ENCODE data around the gene RICTOR. TPM values are rescaled to one million over a fixed set of nuclear protein-coding genes. Genes with fewer than 3 reads are reported as not detected.

RICTOR gene
- total RNA-seq, 4 donors from 2014 or later, result 24.0 to 46.1 (median 31.9) TPM

GRCh38 chr5:39064450-39064849, 9.7 kb downstream of the RICTOR start:
- Histone ChIP-seq H3K27me3 (no peaks in the 10 kb centered on the region), H3K9me3 (peaks cover 0 to 5% (median 0%) of the 10 kb centered on the region in 3 donors), H3K4me1 (peaks cover 9 to 69% (median 12%) of the 10 kb centered on the region in 3 donors), H3K27ac (no peak overlapping the region), H3K4me3 (no peak overlapping the region), H3K36me3 (peaks cover 0 to 19% of the 10 kb centered on the region in 2 donors)
- no peak for ATAC-seq
- TF ChIP-seq EP300 (IDR thresholded peaks at IDR 0.05), result no peak
- no peak for TF ChIP-seq POLR2AphosphoS5 (IDR thresholded peaks at IDR 0.05)
- no peak for TF ChIP-seq CTCF (IDR thresholded peaks at IDR 0.05)
- TF ChIP-seq POLR2A (IDR thresholded peaks at IDR 0.05), result no peak
- WGBS, 2 donors (ENCODE audit: low coverage in 1 of 2), result 83 to 96% methylated on average over 3 of the region's 3 CpGs

GRCh38 chr5:39063037-39063436, 11.2 kb downstream of the RICTOR start:
- no peak overlapping the region for H3K4me3 ChIP-seq
- 25 to 35% methylated on average over 2 of the region's 2 CpGs for WGBS, 2 donors (ENCODE audit: low coverage in 1 of 2)
- H3K27me3 ChIP-seq, result no peaks in the 10 kb centered on the region
- ATAC-seq, result no peak
- peaks cover 12 to 69% (median 14%) of the 10 kb centered on the region in 3 donors for H3K4me1 ChIP-seq
- no peak overlapping the region for H3K27ac ChIP-seq
- H3K9me3 ChIP-seq, result peaks cover 0 to 5% (median 0%) of the 10 kb centered on the region in 3 donors
- TF ChIP-seq POLR2A (IDR thresholded peaks at IDR 0.05) (no peak), POLR2AphosphoS5 (IDR thresholded peaks at IDR 0.05) (no peak), CTCF (IDR thresholded peaks at IDR 0.05) (peak in 1 of 4 experiments; percentile 24), EP300 (IDR thresholded peaks at IDR 0.05) (no peak)
- H3K36me3 ChIP-seq, result peaks cover 0 to 14% of the 10 kb centered on the region in 2 donors

GRCh38 chr5:39062530-39062929, 11.7 kb downstream of the RICTOR start:
- peaks cover 12 to 71% (median 14%) of the 10 kb centered on the region in 3 donors for H3K4me1 ChIP-seq
- peaks cover 0 to 13% of the 10 kb centered on the region in 2 donors for H3K36me3 ChIP-seq
- TF ChIP-seq POLR2A (IDR thresholded peaks at IDR 0.05) (no peak), EP300 (IDR thresholded peaks at IDR 0.05) (no peak), POLR2AphosphoS5 (IDR thresholded peaks at IDR 0.05) (no peak), CTCF (IDR thresholded peaks at IDR 0.05) (no peak)
- H3K27ac ChIP-seq, result no peak overlapping the region
- peaks cover 0 to 5% (median 0%) of the 10 kb centered on the region in 3 donors for H3K9me3 ChIP-seq
- no peak for ATAC-seq
- no peak overlapping the region for H3K4me3 ChIP-seq
- H3K27me3 ChIP-seq, result no peaks in the 10 kb centered on the region

- Histone ChIP-seq H3K27ac (peak overlapping the region in 1 of 4 donors; percentile 41), H3K4me1 (peaks cover 12 to 75% (median 14%) of the 10 kb centered on the region in 3 donors), H3K4me3 (no peak overlapping the region), H3K9me3 (peaks cover 0 to 5% (median 0%) of the 10 kb centered on the region in 3 donors), H3K36me3 (peaks cover 0 to 13% of the 10 kb centered on the region in 2 donors), H3K27me3 (no peaks in the 10 kb centered on the region)
- no peak for ATAC-seq
- 52 to 66% methylated on average over 3 of the region's 3 CpGs for whole genome bisulfite sequencing, 2 donors (ENCODE audit: low coverage in 1 of 2)
- no peak for TF ChIP-seq CTCF (IDR thresholded peaks at IDR 0.05)
- TF ChIP-seq POLR2A (IDR thresholded peaks at IDR 0.05), result no peak
- no peak for TF ChIP-seq POLR2AphosphoS5 (IDR thresholded peaks at IDR 0.05)
- TF ChIP-seq EP300 (IDR thresholded peaks at IDR 0.05), result no peak
Observed at GRCh38 chr5:39062104-39062503, 12.1 kb downstream of the RICTOR start.

- H3K9me3 ChIP-seq, result no peaks in the 10 kb centered on the region
- no peaks in the 10 kb centered on the region for H3K27me3 ChIP-seq
- H3K4me1 ChIP-seq, result peaks cover 12 to 81% (median 14%) of the 10 kb centered on the region in 3 donors
- H3K4me3 ChIP-seq, result no peak overlapping the region
- H3K27ac ChIP-seq, result no peak overlapping the region
- TF ChIP-seq EP300 (IDR thresholded peaks at IDR 0.05), result no peak
- no peak for TF ChIP-seq POLR2A (IDR thresholded peaks at IDR 0.05)
- TF ChIP-seq CTCF (IDR thresholded peaks at IDR 0.05), result no peak
- no peak for TF ChIP-seq POLR2AphosphoS5 (IDR thresholded peaks at IDR 0.05)
- peaks cover 0 to 3% of the 10 kb centered on the region in 2 donors for H3K36me3 ChIP-seq
- ATAC-seq, result no peak
- 44 to 70% methylated on average over 2 of the region's 2 CpGs for WGBS, 2 donors (ENCODE audit: low coverage in 1 of 2)
Observed at GRCh38 chr5:39059064-39059463, 15.1 kb downstream of the RICTOR start.
